PFSK-1 (cell line): Measurements from ENCODE around the gene OR52B2.

Experiments
- FOXP2 ChIP-seq: optimal IDR thresholded peaks from 2 replicates; pipeline ENCODE3; 2011; ENCODE audit warnings: borderline replicate concordance, control low read depth, inconsistent platforms; ENCODE audit not compliant: insufficient read depth; ENCODE audit errors: extremely low read length, extremely low read depth
- POLR2AphosphoS5 ChIP-seq: IDR thresholded peaks from 2 replicates; pipeline ENCODE4 v1.6.1; 2012; ENCODE audit warnings: low read depth, mild to moderate bottlenecking, control low read depth, low read length, moderate library complexity
- REST ChIP-seq, 2 experiments: IDR thresholded peaks; 2 replicates each; pipeline versions ENCODE4 v1.6.1 to v1.8.0; 2011 to 2012; ENCODE audit warnings: low read depth in 2 of 2, low read length in 2 of 2, control low read depth in 1 of 2, inconsistent platforms in 1 of 2, mild to moderate bottlenecking in 1 of 2, moderate library complexity in 1 of 2; ENCODE audit not compliant: insufficient read depth in 1 of 2
- SIN3A ChIP-seq: IDR thresholded peaks from 2 replicates; pipeline ENCODE4 v1.6.1; 2012; ENCODE audit warnings: mild to moderate bottlenecking, low read length, moderate library complexity, borderline replicate concordance; ENCODE audit not compliant: insufficient read depth
- TAF1 ChIP-seq: IDR thresholded peaks from 2 replicates; pipeline ENCODE4 v1.6.1; 2012; ENCODE audit warnings: low read length, control low read depth, borderline replicate concordance; ENCODE audit not compliant: insufficient read depth

GRCh38 chr11:6214530-6214929, 44.4 kb upstream of the OR52B2 start:
- TF ChIP-seq POLR2AphosphoS5: no peak
- TF ChIP-seq TAF1: no peak
- TF ChIP-seq REST (IDR thresholded peaks at IDR 0.05; ENCODE audit: insufficient read depth in 1 of 2, low read depth in 2 of 2, low read length in 2 of 2): no peak
- no peak for TF ChIP-seq SIN3A
- TF ChIP-seq FOXP2: no peak
